Fibroblast of villous mesenchyme (primary cell): ENCODE measurements around the gene RBM20. TPM values are rescaled to one million over a fixed set of nuclear protein-coding genes. Genes with fewer than 3 reads are reported as not detected.

Source experiments
- DNase-seq: peaks from one replicate; pipeline ENCODE4 v3.0.0-alpha.2; 2010; ENCODE audit warnings: low read depth
- H3K4me3 ChIP-seq: 2 replicates; pipeline ENCODE4 v1.5.1; 2011; ENCODE audit warnings: low read depth, mild to moderate bottlenecking, low read length
- total RNA-seq: library from RNA; depleted of rRNA; stranded (reverse); fragments of >200 nt; gene quantifications from 2 replicates; pipeline ENCODE4 v1.2.3, GENCODE V29; 2012
- TF ChIP-seq, protein P1 (sequence below): IDR thresholded peaks from 2 replicates; pipeline ENCODE4 v1.5.1; 2012; ENCODE audit warnings: low read depth, mild to moderate bottlenecking, low read length; ENCODE audit not compliant: insufficient read depth

Gene RBM20
- total RNA-seq, 1 donor: under 0.01 TPM

DNA sequence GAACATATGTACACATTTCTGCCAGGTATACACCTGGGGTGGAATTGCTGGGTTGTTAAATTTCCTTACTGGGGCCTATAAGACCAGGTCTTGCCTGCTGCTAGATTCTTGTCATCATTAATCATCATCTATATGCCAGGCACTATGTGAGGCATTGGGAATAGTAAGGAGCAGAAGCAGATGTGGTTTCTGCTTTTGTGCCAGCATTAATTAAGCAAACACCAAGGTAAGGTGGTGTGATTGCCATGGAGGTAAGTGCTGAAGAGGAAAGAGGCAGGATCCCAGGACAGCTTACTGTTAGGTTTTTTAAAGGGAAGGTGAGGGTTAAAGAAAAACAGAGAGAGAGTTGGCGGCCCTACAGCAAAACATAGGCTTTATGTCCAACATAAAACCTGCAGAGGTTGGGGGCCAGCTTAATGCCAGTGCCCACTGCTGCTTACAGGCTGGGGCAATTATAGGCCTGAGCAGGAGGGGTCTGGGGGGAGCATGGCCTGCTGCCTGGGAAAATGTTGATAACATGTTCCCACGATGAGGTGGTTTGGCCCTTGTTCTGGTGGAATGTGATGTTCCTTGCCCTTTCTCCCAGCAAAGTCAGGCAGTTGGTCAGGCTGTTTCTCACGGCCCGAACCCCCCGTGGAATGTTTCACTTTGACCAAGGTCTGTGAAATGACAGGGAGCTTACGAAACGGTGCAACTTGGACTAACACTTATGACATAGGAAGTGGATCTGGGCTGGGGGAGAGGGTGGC, 93.9 kb downstream of the RBM20 start:
- no peak overlapping the region for H3K4me3 ChIP-seq
- TF ChIP-seq, protein P1, sequence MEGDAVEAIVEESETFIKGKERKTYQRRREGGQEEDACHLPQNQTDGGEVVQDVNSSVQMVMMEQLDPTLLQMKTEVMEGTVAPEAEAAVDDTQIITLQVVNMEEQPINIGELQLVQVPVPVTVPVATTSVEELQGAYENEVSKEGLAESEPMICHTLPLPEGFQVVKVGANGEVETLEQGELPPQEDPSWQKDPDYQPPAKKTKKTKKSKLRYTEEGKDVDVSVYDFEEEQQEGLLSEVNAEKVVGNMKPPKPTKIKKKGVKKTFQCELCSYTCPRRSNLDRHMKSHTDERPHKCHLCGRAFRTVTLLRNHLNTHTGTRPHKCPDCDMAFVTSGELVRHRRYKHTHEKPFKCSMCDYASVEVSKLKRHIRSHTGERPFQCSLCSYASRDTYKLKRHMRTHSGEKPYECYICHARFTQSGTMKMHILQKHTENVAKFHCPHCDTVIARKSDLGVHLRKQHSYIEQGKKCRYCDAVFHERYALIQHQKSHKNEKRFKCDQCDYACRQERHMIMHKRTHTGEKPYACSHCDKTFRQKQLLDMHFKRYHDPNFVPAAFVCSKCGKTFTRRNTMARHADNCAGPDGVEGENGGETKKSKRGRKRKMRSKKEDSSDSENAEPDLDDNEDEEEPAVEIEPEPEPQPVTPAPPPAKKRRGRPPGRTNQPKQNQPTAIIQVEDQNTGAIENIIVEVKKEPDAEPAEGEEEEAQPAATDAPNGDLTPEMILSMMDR: no peak
- peak; percentile 60 for DNase-seq

DNA sequence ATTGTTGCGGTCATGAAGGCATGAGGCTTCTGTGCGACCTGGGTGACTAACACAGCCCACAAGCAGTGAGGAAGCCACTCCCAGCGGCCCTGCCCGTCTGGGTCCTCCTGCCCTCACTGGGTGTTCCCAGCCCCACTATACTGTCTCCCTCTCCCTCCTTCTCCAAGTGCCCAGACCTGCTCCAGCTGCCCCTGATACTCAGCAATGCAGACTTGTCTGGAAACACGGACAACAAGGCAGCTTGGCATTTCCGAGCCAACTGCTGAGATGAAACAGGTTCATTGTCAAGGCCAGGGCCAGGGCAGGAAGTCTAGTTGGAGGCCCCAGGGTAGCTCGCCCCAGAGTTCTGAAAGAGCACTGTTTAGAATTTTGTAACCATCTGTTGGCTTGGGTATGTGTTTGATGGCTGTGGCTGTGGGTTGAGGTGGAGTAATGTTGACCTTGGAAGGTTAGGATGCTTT, 95.7 kb downstream of the RBM20 start:
- H3K4me3 ChIP-seq: no peak overlapping the region
- TF ChIP-seq, protein P1: no peak
- DNase-seq: no peak

DNA sequence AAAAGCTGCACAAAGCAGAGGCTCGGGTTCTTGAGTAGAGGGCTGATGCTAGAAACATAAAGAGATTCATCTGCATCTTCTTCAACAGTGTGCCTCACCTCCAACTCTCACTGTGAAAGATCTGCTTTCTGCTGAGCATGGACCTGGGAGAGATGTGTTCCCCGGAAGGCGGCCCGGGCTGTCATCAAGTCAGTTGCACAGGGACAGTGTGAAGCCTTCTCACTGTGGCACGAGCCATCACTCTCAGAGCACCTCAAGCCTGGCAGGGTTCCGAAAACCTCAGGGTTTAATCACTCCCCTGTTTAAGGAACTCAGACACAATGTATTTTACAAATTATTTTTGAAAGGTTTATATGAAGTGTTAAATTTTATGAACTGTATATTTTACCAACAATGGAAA, 98.7 kb downstream of the RBM20 start:
- no peak for DNase-seq
- TF ChIP-seq, protein P1: no peak
- no peak overlapping the region for H3K4me3 ChIP-seq

DNA sequence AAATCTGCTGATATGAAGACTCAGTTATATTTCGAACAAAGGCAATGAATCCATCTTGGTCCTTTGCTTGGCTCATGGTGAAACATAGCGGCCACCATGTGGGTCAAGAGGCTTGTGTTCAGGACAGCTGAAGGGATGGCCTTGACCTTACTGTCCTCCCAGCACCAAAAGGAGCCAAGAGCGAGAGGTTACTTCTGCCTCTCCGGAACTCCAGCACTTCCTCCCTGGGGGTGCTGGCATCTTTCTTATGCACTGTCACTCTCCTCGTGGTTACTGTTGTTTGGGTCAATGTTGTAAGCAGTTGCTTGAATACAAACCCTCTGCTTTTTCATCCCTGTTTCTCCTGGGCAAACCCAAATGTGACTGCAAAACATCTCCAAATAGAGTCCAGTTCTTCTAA, 100.6 kb downstream of the RBM20 start:
- DNase-seq: no peak
- TF ChIP-seq, protein P1: no peak
- no peak overlapping the region for H3K4me3 ChIP-seq

DNA sequence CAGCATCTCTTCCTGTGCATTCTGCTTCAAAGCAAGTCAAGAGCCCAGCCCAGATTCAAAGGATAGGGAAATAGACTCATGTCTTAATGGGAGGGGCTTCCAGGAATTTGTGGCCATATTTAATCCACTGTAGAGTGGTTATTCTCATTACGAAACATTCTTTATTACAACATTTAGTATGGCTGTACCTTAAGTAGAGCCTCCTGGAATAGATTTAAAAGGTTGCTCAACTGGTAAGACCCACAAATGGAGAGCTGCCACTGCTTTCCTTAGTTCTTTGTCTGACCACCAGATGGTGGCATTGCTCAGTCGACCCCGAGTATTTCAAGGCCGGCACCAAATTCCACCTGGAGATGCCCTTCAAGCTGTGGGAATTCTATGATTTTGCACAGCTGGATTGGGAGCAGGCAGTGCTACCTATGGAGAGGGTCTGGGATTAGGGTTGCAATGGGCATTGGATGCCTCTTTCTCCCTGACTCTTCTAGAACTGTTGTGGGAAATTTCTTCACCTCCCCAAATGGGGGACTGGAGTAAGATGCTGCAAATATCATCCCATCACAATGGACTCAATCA, 102.2 kb downstream of the RBM20 start:
- TF ChIP-seq, protein P1: peak; percentile 78
- DNase-seq: peak; percentile 74
- no peak overlapping the region for H3K4me3 ChIP-seq

DNA sequence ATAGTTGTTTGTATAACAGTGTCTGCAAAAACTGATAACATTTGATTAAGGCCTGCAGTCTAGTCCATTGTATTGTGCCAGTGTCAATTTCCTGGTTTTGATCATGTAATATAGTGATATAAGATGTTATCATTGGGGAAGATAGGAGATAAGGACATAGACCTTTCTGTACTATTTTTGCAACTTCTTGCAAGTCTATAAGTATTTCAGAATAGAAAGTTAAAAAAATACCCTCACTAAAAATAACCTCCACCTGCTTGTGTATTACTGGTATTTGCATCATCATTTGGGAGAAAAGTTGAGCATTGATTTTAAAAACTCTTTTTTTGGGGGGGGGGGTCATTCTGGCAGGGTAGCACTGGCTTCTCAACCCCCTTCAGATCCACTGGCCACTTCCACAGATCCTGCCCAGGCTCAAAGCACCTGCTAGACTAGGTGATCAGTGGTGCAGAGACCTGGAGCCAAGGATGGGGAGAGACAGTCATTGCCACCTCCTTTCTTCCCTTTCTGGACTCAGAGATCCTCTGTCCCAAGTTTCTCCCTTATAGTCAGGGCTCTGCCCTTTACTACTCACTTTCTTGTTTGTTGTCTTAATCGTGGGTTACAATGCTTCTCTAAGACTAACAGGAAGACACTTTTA, 103.0 kb downstream of the RBM20 start:
- no peak for DNase-seq
- H3K4me3 ChIP-seq: no peak overlapping the region
- TF ChIP-seq, protein P1: no peak
